D341Med (cell line): ENCODE data around the gene DGKB.
"Not testable (repeated sequence)": the region's sequence is repeated elsewhere in the genome, so short reads cannot be mapped to it uniquely, and the experiment has no call there.

ENCODE experiments used
- DNase-seq: peaks from one replicate; pipeline ENCODE4 v3.0.0; 2012; ENCODE audit warnings: low spot score

DGKB gene

DNA sequence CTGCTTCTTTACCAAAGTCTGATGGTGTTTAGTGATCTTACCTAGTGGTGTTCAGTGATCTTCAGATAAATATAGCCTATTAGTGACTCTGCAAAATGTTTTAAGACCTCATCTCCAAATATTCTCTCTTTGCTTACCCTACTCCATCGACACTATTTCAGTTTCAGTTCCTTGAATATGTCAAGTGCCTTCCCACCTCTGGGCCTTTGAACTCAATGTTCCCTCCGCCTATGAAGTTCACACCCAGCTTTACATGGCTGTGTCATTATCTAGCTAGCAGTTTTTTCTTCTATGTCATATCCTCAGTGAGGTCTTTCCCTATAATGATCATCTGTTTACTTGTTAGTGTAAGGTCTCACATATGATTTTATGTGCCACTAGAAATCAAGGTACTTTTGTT, 322.6 kb downstream of the DGKB start:
- DNase-seq, result no peak

DNA sequence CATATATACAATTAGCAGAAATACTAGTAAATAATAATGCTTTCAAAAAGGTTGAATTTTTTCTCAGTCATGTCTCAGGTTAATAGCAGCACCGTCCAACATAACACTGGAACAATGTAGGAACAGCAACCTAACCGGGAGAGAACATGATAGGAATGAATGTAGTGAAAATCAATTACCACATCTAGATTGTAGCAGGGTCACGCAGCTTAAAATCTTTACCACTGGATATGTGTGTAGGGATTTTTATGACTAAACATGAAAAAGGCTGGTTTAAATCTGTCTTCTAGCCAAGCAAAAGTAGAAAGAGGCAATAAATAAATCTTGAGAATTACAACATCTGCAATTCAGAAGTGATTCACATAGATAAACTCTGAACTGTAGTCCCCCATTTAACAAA, 326.0 kb downstream of the DGKB start:
- DNase-seq, result no peak

DNA sequence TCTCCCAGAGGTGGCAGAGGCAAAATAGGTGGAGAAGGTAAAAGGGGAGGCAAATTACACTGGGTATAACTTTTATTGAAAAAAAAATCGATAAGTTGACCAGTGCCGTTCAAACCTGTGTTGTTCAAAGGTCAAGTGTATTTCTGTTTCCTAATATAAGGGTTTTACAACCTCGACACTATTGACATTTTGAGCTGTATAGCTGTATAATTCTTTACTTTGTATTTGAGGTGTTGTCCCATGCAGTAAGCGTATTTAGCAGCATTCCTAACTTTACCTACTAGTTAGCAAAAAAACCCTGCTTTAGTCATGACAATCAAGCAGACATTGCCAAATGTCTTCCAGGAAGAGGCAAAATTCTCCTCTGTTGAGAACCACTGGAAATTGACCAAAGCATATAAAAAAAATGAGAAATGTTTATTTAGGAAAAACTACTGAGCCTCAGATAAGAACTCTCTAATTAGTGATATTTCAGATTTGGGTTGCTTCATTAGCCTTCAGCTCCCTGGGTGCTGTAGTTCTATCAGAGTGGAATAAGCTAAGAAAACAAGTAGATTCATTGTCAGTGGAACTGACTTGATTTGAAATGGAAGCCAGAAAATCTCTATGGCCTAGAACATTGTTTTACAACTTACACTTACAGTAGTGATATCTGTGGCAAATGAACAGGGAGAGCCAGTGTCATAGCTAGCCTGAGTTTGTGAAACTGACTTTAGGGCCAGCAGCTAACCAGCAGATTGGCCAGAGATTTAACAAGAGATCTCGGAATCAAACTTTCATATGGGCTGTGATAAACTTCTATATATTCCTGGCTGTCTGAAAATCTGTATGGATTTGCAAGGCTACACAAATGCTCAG, 331.6 kb downstream of the DGKB start:
- DNase-seq, result no peak

DNA sequence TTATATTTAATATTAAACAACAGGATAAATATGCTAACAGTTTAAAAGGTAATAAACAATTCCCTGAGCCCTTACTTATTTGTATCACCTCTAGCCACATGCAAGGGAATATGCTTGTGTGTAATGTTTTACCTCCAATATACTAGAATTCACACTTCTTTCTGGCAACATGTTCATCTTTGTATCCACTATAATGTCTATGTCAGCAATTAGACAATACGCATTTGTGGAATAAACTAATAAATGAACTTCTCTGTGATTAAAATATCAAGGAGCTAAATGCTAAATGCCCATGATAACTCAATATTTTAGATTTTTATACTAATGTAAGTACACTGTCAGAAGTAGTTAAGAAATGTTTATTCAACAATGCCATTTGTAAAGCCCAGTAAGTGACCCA, 350.5 kb downstream of the DGKB start:
- DNase-seq, result no peak

DNA sequence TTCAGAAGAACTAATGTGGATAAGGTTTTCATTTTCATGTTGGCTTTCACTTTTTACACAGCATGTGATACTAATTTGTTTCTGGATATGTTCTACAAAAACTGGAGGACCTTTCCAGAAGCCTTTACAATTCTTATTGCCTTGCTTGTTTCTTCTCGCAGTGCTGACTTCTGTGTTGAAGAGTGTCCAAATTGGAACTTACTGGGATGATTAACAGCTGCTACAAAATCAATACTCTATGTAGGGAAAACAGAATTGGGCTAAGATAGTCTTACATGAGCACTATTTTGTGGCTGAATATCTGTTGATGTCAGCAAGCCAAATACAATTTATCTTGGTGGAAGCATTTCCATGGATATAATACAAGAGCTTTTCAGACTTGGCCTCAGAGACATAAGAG, 351.2 kb downstream of the DGKB start:
- no peak for DNase-seq

DNA sequence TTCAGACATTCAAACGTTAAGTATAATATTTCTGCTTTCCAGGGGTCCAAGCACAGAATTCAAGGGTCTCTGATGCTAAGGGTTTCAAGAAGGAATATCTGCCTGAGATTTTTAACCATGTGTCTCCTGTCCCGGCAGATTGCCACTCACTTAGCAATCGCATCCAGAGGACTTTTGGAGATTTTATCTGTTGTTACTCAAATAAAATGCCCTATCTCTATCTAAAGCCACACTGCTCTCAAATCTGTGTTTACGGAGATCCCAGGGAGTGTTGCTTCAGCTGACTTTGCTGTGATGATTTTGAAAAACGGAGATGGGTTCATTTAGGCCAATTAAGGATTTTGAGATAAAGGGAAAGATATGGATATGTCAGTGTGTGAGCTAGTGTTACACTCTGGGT, 359.9 kb downstream of the DGKB start:
- no peak for DNase-seq

DNA sequence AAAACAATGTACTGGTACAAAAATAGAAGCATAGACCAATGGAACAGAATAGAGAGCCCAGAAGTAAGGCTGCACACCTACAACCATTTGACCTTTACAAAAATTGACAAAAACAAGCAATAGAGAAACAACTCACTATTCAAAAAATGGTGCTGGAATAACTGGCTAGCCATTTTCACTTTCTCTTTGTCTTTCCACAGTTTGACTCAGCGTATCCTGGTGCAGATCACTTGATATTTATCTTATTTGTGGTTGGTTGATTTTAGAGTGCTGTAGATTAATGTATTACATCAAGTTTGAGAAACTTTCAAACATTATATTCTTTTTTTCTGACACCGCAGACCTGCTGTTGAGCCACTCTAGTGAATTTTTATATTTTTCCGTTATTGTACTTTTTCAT, 381.4 kb downstream of the DGKB start:
- DNase-seq, result no peak

DNA sequence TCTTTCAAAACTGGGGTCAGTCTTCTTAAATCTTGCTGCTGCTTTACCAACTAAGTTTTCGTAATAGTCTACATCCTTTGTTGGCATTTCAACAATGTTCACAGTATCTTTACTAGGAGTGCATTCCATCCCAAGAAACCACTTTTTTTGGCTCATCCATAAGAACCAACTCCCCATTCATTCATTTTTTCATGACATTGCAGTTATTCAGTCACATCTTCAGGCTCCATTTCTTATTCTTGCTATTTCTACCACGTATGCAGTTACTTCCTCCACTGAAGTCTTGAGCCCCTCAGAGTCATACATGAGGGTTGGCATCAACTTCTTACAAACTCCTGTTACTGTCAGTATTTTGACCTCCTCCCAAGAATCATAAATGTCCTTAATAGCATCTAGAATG, 392.3 kb downstream of the DGKB start:
- no peak for DNase-seq

DNA sequence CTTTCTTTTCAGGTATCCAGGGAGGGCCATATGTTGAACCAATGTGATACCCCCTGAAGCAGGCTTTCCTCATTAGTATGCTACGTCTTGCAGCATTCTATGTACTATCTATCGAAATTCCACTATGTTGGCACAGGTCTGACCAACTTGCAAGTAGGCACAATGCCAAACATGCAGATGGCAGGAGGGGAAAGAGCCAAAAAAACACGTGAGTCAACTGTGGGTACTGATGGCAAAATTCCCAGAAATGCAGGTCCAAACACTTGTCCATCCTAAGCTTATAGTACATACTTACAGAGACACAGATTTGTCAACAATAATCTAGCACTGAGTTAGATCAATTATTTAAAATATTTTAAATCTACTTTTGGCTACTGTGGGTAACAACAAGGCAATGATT, 394.9 kb downstream of the DGKB start:
- DNase-seq, result no peak

DNA sequence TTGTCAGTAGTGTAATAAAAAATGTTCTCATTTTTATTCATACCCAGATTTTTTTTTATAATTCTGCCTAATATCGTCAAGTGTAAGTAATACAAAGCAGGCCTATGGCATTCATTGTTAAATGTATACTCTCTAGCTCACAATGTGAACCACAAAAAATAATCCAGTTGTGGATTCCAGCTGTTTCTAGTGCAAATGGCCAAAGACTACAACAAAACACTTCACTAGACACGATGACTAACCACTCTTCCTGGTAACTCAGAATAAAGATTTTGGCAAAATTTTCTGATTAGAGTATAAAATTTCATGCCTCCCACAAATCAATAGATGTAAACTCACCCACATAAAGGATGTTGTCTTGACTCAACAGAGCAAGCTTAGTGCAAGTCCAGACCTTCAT, 396.6 kb downstream of the DGKB start:
- DNase-seq, result no peak

DNA sequence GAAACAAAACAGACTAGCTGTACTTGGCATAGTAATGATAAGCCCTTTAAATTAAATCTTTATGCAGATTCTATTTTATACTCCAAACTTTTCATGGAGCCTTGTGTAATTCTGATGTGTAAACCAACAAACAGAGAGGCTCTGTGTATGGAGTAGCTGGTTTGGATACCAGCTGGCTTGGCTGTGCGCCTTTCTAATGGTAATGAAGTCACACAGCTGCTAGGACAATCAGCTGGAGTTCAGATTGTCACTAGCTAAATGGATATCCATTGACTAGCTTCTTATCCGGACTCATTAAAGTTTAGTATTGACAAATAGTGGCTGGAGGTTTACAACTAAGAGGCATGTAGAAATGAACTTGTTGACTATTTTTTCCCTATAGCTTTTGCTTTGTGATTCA, 398.4 kb downstream of the DGKB start:
- no peak for DNase-seq

DNA sequence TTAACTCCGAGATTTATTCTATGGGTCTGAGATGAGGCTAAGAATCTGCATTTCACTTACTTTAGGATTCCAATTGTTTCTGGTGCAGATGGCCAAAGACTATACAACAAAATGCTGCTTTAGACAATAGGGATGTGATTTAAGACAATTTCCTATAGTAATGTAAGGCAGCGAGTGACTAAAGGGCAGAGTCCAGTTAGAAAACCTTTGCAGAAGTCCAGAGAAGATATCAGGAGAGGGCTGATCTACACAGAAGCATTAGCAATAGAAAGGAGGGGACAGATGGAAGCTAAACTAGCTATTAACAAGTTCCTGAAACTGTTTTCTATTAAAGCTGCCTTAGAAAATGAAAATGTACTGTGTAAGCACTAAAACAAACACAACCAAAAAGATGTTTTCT, 398.9 kb downstream of the DGKB start:
- DNase-seq, result no peak

DNA sequence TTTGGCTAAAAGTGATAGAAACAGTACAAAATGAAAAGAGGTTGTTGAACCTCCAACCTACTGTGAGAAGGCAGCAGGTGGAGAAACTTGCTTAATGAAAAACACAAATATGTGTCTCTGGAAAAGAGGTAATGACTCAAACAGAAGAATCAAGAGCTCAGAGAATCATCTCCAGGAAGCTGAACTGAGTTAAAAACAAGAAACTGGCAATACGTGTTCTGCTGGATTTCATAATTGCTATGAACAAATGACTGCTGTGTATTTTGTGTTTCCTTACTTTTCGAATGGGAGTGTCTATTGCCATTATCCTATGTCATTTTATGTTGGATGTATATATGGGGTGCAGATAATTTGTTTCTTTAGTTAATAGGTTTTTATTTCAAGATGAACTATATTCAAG, 401.1 kb downstream of the DGKB start:
- no peak for DNase-seq

DNA sequence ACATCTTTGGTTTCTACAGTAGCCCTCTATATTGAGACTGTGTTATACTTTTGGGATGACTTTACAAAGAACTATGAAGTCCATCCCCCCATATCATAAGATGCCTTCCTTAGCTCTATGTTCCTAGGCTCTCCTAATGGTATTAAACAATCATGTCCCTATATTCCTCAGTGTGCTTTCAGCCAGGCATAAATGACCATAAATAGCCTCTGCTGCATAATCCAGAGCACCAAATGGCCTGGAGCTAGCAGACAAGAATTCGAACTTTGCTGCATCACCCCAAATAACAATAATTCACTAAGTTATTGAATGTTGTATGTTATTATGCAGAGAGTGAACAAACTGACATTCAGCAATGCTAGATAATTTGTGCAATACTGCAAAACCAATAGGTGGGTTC, 405.2 kb downstream of the DGKB start:
- no peak for DNase-seq

DNA sequence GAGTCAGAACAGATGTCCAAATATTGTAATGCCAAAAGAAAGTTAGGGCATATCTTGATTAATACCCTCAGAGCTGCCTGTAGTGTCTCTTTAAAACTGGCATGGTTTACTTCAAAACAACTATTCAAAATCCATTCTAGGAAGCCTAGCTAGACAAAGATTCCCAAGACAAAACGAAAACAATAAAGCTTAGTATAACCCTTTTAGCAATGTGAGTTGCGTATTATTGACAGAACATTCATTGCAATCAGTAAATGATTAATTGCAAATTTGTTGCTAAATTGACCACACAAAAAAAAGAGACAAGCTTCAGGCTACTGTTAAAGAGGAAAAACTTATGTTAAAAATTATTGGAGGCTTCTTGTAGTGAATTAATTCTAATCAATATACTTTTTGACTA, 406.9 kb downstream of the DGKB start:
- DNase-seq, result no peak

DNA sequence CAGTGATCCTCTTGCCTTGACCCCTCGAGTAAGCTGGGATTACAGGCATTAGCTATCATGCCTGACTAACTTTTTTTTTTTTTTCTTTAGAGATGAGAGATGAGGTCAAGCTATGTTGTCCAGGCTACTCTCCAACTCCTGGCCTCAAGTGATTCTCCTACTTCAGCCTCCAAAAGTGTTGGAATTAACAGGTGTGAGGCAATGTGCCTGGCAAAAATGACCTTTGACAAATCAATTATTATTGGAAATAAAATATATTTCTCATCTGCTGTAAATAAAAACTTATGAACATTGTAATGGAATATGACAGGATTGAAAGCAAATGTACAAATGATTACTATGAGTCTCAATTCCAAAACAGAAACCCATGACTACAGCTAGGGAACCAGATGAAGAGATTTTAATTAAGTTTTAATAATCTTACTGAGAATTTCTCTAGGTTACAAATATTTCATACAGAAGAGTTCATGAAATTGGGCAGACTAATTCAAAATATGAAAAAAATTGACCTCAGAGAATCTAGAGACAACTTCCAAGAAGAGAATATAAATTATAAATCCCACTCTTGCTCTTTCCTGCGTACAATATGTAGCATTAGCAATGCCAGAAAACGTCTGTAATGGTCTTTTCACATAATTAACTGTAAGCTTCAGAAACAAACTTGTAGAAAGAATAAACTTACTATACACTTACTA, 414.7 kb downstream of the DGKB start:
- DNase-seq, result no peak

DNA sequence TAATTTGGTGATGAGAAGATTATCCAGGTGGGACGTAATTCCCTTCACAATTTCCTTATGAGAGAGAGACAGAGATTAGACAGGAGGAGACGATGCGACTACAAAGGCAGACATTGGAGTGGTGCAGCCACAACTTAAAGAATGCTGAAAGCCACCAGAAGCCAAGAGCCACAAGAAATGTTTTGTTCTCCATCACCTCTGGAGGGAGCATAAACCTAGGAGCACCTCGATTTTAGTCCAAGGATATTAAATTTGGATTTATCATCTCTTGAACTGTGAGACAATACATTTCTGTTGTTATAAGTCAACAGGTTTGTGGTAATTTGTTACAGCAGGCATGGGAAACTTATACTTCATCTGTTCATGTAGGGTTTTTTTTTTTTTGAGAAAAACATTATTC, 418.9 kb downstream of the DGKB start:
- no peak for DNase-seq

DNA sequence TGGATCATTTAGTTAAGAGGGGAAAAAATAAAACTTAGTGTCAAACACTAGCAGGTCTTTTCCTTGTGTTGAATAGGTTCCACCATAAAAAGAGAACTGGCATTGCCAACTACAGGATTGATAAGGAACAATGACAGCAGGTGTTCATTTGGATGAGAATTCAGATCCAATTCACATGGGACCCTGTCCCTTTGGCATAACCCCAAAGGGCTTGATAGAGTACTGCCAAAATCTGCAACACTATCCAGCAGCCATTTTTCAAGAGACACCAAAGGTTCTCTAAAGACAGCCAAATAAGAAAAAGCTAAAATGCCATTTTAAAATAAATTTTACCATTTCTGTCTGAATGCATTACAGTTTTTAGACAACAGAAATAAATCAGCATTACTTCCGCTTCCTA, 422.3 kb downstream of the DGKB start:
- no peak for DNase-seq

DNA sequence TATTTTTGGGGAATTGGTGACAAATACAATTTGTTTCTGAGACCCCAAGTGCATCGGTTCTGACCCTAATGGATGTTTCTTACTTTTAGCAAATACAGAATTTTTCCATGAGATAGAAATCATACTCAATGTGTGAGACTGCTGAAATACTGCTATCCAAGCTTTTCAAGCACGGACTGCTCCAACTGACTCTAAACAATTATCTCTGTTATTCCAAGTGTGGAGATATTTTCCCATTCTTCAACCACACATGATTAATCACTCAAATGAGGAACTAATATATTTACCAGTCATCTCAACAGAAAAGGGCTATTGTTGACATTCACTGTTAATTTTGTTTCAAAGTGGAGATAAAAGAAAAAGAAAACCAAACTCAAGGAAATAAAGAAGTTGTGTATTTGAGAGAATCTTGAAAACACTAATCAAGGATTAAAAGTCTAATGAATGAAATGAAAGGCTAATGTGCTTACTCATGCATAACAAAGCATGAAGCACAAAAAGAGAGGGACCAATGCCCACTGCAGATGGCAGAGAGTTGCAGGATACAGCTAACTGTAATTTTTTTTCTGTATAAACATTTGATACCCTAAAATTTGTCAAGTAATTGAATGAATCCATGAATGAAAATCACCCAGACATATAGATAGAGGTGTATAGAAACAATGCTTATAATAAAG, 423.6 kb downstream of the DGKB start:
- no peak for DNase-seq

DNA sequence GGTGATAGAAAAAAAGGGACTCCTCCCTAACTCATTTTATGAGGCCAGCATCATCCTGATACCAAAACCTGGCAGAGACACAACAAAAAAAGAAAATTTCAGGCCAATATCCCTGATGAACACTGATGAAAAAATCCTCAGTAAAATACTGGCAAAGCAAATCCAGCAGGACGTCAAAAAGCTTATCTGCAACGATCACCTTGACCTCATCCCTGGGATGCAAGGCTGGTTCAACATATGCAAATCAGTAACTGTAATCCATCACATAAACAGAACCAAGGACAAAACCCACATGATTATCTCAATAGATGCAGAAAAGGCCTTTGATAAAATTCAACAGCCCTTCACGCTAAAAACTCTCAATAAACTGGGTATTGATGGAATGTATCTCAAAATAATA, 440.8 kb downstream of the DGKB start:
- DNase-seq, result not testable (repeated sequence)

DNA sequence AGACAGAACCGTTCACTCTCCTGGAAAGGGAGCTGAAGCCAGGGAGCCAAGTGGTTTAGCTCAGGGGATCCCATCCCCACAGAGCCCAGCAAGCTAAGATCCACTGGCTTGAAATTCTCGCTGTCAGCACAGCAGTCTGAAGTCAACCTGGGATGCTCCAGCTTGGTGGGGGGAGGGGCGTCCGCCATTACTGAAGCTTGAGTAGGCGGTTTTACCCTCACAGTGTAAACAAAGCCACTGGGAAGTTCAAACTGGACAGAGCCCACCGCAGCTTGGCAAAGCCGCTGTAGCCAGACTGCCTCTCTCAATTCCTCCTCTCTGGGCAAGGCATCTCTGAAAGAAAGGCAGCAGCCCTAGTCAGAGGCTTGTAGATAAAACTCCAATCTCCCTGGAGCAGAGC, 443.7 kb downstream of the DGKB start:
- not testable (repeated sequence) for DNase-seq

DNA sequence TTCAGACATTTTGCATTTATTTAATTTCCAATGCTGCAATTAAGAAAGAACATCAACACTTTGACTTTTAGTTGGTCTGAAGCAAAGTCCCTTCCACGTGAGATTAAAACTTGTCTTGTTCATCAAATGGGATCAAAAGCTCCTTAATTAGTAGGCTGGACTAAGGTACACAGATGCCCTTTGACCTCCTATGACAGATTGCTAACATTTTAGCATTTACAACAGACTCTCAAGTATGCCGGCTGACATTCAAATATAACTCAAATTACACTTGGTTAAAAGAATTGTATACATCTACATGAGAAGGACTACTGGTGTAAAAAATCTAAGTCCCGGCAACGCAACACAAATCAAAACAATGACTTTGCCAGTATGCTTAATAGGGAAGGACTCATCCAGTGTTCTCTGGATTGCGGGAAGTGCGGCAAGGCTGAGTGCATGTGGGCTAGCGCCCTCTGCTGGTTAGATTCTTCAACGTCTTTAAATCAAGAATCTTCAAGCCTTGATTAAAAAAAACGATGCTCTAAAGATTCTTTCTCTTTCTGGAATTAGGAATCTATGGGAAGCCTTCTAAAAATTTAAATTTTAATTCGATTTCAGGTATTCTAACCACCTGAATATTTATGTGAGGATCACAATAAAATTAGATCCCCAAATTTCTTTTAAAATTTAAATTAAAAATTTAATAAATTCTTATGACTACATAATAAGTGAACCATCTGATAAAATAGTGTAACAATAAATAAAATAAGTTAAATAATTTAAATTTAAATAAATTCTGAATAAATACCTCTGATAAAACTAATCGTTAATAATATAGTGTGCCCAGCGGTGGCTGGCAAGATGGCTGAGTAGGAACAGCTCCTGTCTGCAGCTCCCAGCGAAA, 444.7 kb downstream of the DGKB start:
- peak; percentile 72 for DNase-seq
